ENCODE results near the gene EPHB4.
"Not testable (repeated sequence)": the region's sequence is repeated elsewhere in the genome, so short reads cannot be mapped to it uniquely, and the experiment has no call there.

The EPHB4 gene

DNA sequence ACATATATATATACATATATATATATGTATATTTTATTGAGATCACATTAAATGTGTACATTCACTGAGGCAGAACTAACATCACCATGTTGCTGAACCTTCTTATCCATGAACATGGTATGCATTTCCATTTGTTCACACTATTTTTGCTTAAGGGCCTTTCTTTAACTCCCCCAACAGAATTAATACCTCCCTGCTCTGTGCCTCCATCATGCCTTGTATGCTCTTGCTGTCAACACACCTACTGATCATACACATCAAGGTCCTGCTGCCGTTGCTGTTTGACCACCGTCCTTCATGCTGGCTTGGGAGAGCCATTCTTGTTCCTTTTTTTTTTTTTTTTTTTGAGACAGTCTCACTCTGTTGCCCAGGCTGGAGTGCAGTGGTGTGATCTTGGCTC, 43.5 kb downstream of the EPHB4 start:
- no peak for DNase-seq

DNA sequence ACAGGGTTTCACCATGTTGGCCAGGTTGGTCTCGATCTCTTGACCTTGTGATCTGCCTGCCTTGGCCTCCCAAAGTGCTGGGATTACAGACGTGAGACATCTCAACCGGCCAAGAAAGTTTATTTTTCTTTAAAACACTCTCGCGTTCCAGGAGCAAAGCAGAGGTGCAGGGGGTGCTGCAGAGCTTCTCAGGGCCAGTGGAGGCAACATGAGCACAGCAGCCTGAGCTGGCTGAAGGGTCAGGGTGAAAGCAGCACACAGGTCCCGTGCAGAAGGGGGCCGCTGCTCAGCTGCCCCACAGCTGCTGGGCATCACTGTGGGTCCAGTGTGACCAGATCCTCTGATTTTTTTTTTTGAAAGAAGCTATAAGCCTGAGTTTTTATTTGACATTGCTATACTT, 46.1 kb downstream of the EPHB4 start:
- no peak for DNase-seq

DNA sequence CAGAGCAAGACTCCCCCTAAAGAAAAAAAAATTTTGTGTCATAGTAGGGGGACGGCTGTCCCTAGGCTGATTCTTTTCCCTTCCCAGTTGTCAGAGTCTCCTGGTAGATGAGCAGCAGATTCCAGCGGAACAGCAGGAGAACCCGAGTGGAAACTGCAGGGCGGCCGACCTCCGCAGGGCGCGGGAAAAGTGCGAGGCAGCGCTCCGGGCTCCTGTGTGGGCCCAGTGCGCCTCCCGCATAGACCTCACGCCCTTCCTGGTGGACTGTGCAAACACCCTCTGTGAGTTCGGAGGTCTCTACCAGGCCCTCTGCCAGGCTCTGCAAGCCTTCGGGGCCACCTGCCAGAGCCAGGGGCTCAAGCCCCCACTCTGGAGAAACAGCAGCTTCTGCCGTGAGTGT, 48.0 kb downstream of the EPHB4 start:
- no peak for DNase-seq

DNA sequence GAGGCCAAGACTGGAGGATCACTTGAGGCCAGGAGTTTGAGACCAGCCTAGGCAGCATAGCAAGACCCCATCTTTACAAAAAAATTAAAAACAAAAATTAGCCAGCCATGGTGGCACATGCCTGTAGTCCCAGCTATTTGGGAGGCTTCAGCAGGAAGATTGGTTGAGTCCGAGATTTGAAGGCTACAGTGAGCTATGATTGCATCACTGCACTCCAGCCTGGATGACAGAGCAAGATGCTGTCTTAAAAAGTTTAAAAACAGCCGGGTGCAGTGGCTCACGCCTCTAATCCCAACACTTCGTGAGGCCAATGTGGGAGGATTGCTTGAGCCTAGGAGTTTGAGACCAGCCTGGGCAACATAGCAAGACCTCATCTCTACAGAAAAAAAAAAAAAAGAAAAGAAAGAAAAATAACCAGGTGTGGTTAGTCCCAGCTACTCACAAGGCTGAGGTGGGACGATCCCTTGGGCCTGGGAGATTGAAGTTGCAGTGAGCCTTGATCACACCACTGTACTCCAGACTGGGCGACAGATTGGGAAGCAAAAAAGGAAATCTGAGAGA, 49.2 kb downstream of the EPHB4 start:
- no peak for DNase-seq

DNA sequence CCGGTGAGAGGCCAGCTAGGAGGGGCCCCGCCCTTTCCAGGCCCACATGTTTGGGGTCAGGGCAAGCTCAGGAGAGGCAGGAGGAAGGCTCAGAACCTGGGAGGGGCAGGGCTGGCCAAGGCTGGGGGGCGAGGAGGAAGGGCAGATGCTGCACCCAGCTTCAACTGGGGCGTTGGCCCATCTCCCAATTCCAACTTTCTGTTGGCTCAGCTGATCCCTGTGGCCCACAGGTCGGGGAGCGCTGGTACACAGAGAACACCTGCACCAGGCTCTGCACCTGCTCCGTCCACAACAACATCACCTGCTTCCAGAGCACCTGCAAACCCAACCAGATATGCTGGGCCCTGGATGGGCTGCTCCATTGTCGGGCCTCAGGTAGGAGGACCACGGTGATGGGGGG, 53.8 kb downstream of the EPHB4 start:
- DNase-seq = no peak

DNA sequence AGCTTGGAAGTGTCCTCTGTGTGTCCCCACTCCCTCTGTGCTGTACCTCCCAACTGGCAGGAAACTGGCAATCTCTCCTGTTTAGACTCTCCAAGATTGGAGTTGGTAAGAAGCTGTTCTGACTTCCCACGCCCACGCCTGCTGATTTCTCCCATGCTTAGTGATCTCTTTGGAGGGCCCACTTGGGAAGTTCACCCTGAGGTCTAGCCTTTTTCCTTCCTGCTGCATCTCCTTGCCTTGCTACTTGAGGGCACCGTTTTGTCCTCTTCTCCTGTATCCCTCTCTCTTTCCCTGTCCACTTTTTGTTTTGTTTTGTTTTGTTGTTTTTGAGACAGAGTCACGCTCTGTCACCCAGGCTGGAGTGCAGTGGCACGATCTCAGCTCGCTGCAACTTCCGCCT, 58.5 kb downstream of the EPHB4 start:
- DNase-seq = no peak

DNA sequence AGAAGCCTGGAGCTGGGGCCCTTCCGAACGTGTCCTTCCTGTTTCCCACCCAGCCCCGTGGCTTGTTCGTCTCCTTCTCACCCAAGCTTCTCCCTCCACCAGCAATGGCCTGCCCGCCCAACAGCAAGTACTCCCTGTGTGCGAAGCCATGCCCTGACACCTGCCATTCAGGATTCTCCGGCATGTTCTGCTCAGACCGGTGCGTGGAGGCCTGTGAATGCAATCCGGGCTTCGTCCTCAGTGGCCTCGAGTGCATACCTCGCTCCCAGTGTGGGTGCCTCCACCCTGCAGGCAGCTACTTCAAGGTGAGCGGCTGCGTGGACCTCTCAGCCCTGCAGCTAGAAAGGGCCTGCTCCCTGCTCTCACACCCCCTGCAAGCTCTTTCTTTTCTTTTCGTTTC, 62.1 kb downstream of the EPHB4 start:
- no peak for DNase-seq

DNA sequence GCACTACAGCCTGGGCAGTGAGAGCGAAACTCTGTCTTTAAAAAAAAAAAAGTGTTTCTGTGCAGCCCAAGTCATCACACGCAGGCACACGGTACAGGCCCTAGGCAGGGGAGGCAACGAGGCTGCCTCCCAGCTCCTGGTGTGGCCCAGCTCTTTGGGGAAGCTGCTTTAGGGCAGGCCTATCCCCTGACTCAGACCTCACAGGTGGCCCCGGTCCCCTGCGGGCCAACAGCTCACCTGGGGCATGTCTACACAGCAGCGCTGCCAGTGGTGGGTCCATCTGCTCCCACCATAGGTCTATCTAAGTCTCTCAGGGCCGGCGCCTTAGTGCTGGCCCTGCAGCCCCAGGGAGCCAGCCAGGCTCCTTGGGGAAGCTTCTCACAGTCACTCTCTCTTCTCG, 62.5 kb downstream of the EPHB4 start:
- DNase-seq = no peak

DNA sequence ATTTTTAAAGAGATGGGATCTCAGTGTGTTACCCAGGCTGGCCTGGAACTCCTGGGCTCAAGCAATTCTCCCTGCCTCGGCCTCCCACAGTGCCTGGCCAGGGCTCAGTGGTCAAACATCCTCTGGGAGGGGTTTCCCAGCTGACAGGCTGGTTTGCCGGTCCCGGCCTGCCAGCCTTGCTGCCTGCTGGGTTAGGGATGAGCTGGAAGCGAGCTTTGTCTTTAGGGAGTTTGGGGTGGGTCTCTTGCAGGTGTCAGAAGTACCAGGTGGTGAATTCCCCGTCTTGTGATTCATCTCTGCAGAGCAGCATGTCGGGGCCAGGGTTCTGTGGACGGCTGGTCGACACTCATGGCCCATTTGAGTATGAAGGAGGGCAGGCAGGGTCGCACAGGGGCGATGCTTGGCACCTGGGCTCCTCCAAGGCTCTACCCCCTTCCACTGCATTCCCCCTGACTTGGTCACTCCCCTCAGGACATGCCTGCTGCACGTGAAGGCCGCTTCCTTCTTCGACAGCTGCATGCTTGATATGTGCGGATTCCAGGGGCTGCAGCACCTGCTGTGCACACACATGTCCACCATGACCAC, 63.7 kb downstream of the EPHB4 start:
- DNase-seq = no peak

DNA sequence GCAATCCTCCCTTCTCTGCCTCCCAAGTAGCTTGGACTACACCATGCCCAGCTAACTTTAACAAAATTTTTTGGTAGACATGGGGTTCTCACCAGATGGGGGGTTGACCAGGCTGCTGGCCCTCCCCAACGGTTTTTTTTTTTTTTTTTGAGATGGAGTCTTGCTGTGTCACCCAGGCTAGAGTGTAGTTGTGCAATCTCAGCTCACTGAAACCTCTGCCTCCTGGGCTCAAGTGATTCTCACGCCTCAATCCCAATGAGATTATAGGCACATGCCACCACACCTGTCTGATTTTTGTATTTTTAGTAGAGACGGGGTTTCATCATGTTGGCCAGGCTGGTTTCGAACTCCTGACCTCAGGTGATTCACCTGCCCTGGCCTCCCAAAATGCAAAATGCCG, 64.5 kb downstream of the EPHB4 start:
- DNase-seq = not testable (repeated sequence)

DNA sequence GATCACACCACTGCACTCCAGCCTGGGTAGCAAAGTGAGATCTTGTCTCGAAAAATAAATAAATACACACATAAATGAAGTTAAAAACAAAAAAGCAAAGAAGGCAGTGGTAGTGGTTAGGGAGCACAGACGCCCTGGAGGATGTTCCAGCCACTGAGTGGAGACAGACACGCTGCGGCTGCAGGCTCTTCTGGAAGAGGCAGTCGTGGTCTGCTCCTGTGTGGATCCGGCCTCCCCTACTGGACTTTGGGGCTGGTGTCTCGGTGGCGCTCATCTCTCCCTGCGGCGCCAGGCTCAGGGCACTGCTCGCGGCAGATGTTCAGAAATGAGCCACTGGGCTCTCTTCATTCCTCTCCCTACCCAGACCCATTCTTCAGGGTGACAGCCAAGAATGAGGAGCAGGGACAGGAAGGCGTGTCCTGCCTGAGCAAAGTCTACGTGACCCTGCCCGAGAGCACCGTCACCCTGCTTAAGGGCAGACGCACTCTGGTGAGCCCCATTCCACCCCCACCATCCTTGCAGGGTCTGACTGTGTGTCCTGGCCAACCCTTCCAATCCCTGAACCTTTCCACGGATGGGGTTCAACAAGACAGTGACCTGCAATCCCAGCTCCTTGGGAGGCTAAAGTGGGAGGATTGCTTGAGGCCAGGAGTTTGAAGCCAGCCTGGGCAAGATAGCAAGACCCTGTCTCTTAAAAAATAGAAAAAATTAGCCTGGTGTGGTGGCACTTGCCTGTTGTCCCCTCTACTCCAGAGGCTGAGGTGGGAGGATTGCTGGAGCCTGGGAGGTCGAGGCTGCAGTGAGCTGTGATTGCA, 67.8 kb downstream of the EPHB4 start:
- DNase-seq = no peak

DNA sequence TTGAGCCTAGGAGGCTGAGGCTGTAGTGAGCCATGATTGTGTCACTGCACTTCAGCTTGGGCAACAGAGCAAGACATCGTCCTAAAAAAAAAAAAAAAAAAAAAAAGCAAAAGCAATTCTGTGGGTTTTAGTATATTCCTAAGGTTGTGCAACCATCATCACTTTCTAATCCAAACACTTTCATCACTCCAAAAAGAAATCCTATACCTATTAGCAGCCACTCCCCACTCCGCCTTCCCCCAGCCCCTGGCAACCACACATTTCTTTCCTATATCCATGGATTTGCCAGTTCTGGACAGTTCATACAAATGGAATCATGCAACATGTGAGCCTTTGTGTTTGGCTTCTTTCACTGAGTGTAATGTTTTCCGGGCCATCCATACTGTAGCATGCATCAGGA, 73.6 kb downstream of the EPHB4 start:
- no peak for DNase-seq

DNA sequence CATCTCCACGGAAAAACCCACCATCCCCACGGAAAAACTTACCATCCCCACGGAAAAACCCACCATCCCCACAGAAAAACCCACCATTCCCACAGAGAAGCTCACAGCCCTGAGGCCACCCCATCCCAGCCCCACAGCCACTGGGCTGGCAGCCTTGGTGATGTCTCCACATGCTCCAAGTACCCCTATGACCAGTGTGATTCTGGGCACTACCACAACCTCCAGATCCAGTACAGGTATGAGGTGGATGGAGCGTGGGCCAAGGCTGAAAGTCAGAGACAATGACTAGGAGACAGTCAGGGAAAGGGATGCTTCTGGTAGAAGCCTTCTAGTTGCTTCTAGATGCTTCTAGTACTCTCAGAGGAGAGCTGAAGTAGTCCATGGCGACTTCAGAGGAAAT, 74.3 kb downstream of the EPHB4 start:
- no peak for DNase-seq

Data from activated CD8-positive, alpha-beta memory T cell treated with anti-CD3 and anti-CD28 coated beads, Interleukin-2, amount 50 U/mL, for 4 hours (primary cell).